Measurements from ENCODE around the gene SLC29A3.
A peak's percentile ranks its signal among the peaks of the same experiment; 100 is the strongest.

SLC29A3 gene

GRCh38 chr10:71325267-71325666 lies 6.2 kb downstream of the SLC29A3 start:
- no peak for DNase-seq

DNA sequence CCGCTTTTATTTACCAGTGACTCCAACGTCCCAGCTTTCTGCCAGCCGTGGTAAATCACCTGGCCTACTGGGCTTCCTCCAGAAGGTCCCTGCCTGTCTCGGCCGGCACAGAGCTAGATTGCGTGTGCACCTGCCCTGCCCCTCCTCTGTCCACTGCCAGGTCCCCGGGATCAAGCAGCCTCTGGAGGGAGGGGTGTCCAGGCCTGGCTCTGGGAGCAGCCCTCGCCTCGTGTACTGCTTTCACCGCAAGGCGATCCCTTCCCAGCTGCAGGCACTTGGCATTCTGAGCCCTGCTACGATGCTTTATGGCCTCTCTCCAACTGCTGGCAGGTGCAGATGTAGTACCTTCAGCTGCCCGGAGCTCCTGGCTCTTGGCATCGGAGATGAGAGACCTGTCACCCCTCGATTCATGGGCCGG lies 7.4 kb downstream of the SLC29A3 start:
- DNase-seq: peak; percentile 49

- DNase-seq: no peak
Measured at GRCh38 chr10:71330789-71331404, 11.8 kb downstream of the SLC29A3 start.

- no peak for DNase-seq
Measured at GRCh38 chr10:71331736-71332135, 12.7 kb downstream of the SLC29A3 start.

- DNase-seq: no peak
Measured at GRCh38 chr10:71332466-71332865, 13.4 kb downstream of the SLC29A3 start.

- DNase-seq: no peak
Measured at GRCh38 chr10:71333129-71333887, 14.2 kb downstream of the SLC29A3 start.

- no peak for DNase-seq
Measured at GRCh38 chr10:71334221-71334791, 15.2 kb downstream of the SLC29A3 start.

DNA sequence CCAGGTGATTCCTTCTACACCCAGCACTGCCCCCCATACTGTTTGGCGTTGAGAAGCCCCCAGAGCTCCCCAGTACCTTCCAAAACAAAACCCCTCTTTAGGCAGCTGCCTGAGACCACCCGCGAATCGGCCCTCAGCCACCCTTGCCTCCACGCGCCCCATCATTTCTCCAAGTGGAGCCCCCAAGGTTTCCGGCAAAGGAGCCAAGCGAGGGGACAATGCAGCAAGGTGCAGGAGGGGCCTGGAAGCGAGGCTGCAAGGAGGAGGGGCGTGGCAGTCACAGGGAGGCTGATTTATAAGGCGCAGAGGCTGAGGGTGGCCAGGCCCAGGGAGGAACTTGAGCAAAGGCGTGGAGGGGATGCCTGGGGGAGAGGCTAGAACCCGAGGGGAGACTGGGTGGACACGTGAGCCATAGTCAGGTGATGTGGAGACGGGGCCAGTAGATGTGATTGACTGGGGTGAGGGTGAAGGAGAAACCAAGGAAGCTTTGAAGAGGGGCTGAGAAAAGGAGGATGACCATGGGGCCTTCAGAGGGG lies 16.2 kb downstream of the SLC29A3 start:
- no peak for DNase-seq

- no peak for DNase-seq
Measured at GRCh38 chr10:71336632-71337031, 17.6 kb downstream of the SLC29A3 start.

DNA sequence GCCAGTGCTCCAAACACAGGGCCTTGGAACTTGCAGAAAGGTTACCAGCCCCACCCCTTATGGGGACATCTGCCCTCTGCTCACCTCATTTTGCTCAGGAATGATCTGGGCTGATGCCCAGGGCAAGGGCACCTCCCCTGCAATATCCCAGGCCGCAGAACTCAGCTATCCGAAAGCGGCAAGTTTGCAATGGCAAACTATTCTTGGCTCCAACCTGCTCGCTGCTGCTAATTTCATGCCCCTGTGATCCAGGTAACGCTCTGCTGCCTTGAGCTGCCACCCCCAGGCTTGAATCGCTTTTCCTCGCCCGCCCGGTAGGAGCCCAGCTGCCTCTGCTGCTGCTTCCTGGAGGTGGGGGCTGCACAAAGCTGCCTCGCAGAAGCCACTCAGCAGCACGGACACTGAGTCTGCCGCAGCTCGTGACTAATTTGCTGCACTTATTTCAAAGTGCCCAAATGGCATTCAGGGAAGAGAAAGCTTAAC lies 18.2 kb downstream of the SLC29A3 start:
- DNase-seq: no peak

- no peak for DNase-seq
Measured at GRCh38 chr10:71338728-71339495, 19.9 kb downstream of the SLC29A3 start.

GRCh38 chr10:71339796-71340589 lies 20.9 kb downstream of the SLC29A3 start:
- DNase-seq: no peak

DNA sequence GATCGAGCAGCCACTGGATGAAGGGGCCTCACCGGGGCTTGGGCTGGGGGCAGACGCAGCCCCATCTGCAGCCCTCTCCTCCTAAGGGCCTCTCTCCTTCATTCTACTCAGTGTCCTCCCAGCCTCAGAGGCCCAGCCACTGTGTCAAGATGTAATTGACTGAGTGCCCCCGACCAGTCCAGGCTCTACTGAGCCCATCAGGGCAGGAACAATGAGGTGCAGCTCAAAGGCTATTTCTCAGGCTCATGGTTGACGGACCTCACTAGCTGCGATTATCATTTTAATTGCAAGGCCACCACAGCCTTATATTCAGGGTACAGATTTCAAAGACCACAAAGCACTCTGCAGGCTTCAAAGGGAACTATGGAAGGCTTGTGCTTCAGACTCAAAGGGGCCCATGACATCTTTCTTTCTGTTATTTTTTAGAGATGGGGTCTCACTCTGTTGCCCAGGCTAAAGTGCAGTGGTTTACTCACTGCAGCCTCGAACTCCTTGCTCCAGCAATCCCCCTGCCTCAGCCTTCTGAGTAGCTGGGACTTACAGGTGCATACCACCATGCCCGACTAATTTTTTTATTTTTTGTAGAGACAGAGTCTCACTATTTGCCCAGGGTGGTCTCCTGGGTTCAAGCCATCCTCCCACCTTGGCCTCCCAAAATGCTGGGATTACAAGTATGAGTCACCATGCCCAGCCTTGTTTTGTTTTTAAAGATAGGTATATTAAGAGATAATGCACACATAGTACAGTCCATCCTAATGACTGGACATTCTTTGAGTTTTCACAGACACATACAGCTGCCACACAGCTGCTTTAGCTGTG lies 23.7 kb downstream of the SLC29A3 start:
- DNase-seq: no peak

GRCh38 chr10:71343392-71343773 lies 24.3 kb downstream of the SLC29A3 start:
- DNase-seq: no peak

DNA sequence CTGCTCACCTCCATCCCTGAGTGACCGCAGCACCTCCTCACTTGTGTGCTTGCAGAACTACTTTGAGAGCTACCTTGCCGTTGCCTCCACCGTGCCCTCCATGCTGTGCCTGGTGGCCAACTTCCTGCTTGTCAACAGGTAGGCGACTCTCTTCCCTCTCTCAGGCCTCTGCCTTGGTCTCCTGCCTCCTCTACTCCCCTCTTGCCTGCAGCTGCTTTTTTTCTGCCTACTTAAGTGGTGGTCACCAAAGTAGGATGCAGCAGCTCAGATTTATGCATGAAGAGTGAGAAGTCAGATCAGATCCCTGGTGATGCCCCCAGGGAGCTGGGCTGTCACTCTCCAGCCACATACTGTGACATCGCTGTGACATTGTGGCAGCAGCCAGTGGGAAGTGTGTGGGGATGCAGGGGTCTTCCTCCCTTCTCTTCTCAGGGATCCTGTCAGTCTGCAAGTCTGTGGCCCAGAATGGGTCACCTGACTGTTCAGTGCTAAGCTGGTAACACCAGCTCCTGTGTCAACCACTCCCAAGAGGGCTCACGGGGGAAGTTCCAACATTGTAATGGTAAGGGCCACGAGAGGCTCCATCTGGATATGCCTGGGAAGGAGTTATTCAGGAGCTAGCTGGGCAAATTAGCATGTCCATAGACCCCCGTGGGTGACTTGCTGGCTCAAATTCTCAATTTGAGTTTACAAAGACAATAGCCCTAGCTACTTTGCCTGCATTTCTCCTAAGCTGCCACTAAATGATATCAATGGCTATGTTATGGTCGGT lies 25.3 kb downstream of the SLC29A3 start:
- DNase-seq: no peak

- DNase-seq: no peak
Measured at GRCh38 chr10:71344993-71345480, 26.0 kb downstream of the SLC29A3 start.

GRCh38 chr10:71345694-71346093 lies 26.6 kb downstream of the SLC29A3 start:
- no peak for DNase-seq

- DNase-seq: no peak
Measured at GRCh38 chr10:71346731-71347130, 27.7 kb downstream of the SLC29A3 start.

- no peak for DNase-seq
Measured at GRCh38 chr10:71347587-71348395, 28.7 kb downstream of the SLC29A3 start.

Measured in NCI-H187 treated with DMSO at 0.1 percent for 48 hours (cell line).